Endothelial cell of umbilical vein (primary cell): ENCODE measurements around the gene ZNF396. TPM values are rescaled to one million over a fixed set of nuclear protein-coding genes. Genes with fewer than 3 reads are reported as not detected.

Experiments used
- BruUV-seq: library from RNA; stranded (reverse); fragments of 400-500 nt; replicated peaks from 2 replicates; lab custom pipeline; 2021; lab: Mats Ljungman, UMichigan
- CTCF ChIA-PET: fragments of 300-600, 350-600 bp; sonication (Branson Sonifier 250); formaldehyde crosslinking; loops from one replicate; lab custom pipeline; 2021; ENCODE audit warnings: antibody characterized with exemption, inconsistent platforms; lab: Charles Lee
- POLR2A ChIA-PET: fragments of 300-600, 350-600 bp; sonication (Branson Sonifier 250); formaldehyde crosslinking; loops from one replicate; lab custom pipeline; 2021; ENCODE audit warnings: antibody characterized with exemption, inconsistent platforms; lab: Charles Lee
- DNase-seq: peaks from one replicate; pipeline ENCODE4 v3.0.0-alpha.2; 2011; ENCODE audit warnings: low read depth, low spot score
- FAIRE-seq: peaks from 2 replicates; lab custom pipeline; 2011; peaks lifted over from hg19 to GRCh38; lab: Jason Lieb, UNC
- H2AFZ ChIP-seq: 2 replicates; pipeline ENCODE4 v1.6.0; 2012; ENCODE audit warnings: low read depth, low read length, control low read depth, inconsistent platforms
- H3K27ac ChIP-seq: 2 replicates; pipeline ENCODE4 v1.5.1; 2011; ENCODE audit warnings: low read depth, mild to moderate bottlenecking, control low read depth, low read length, moderate library complexity; ENCODE audit not compliant: insufficient read depth
- H3K27me3 ChIP-seq, 2 experiments: 2 replicates each; pipeline versions ENCODE4 v1.6.0 to v1.6.1; 2011; ENCODE audit warnings: low read length in 2 of 2, mixed read lengths in 1 of 2; ENCODE audit not compliant: control insufficient read depth in 2 of 2, insufficient read depth in 2 of 2
- H3K36me3 ChIP-seq, 2 experiments: 2 replicates in 1 of 2; 3 replicates in 1 of 2; pipeline ENCODE4 v1.5.1; 2011; ENCODE audit warnings: low read length in 2 of 2, mild to moderate bottlenecking in 1 of 2, moderate library complexity in 1 of 2; ENCODE audit not compliant: control insufficient read depth in 2 of 2, insufficient read depth in 2 of 2; ENCODE audit errors: extremely low read depth in 1 of 2
- H3K4me1 ChIP-seq: 3 replicates; pipeline ENCODE4 v1.5.1; 2011; ENCODE audit warnings: mild to moderate bottlenecking, low read length; ENCODE audit not compliant: control insufficient read depth, insufficient read depth; ENCODE audit errors: extremely low read depth
- H3K4me2 ChIP-seq: 2 replicates; pipeline ENCODE4 v1.6.1; 2011; ENCODE audit warnings: low read length, control low read depth, mixed read lengths; ENCODE audit not compliant: insufficient read depth
- H3K4me3 ChIP-seq, 3 experiments: fragments of 200-600 bp in 1 of 3; sonication (generic), shearing (Covaris generic) in 1 of 3; replicated peaks in 1 of 3; 2 replicates each; pipeline ENCODE4 v1.5.1; 2011 to 2016; ENCODE audit warnings: control low read depth in 3 of 3, low read length in 3 of 3, mild to moderate bottlenecking in 2 of 3, inconsistent platforms in 1 of 3, low read depth in 1 of 3, moderate library complexity in 1 of 3; ENCODE audit not compliant: insufficient read depth in 1 of 3
- H3K79me2 ChIP-seq: 2 replicates; pipeline ENCODE4 v1.6.0; 2012; ENCODE audit warnings: low read length, inconsistent platforms; ENCODE audit not compliant: control insufficient read depth, insufficient read depth
- H3K9ac ChIP-seq: replicated peaks from 2 replicates; pipeline ENCODE3; 2011; ENCODE audit warnings: low read length, control low read depth; ENCODE audit not compliant: insufficient read depth; ENCODE audit errors: extremely low read depth
- H3K9me1 ChIP-seq: replicated peaks from 3 replicates; pipeline ENCODE4 v1.6.0; 2011; ENCODE audit warnings: mild to moderate bottlenecking, low read length; ENCODE audit not compliant: control insufficient read depth, insufficient read depth; ENCODE audit errors: extremely low read depth
- H3K9me3 ChIP-seq: replicated peaks from 2 replicates; pipeline ENCODE4 v1.5.1; 2012; ENCODE audit warnings: low read length, inconsistent platforms; ENCODE audit not compliant: control insufficient read depth, insufficient read depth
- H4K20me1 ChIP-seq: replicated peaks from 2 replicates; pipeline ENCODE3; 2011; ENCODE audit warnings: mild to moderate bottlenecking, low read length; ENCODE audit not compliant: control insufficient read depth, insufficient read depth; ENCODE audit errors: extremely low read depth
- CTCF ChIP-seq, 2 donors: IDR thresholded peaks; 1 replicate in 1 of 2; 2 replicates in 1 of 2; pipeline ENCODE4 v1.5.1; 2011; ENCODE audit warnings: low read length in 2 of 2, mild to moderate bottlenecking in 2 of 2, moderate library complexity in 2 of 2, control low read depth in 1 of 2, inconsistent platforms in 1 of 2, low read depth in 1 of 2; ENCODE audit not compliant: insufficient read depth in 1 of 2; ENCODE audit errors: extremely low read depth in 1 of 2
- EZH2 ChIP-seq: IDR thresholded peaks from 2 replicates; pipeline ENCODE4 v1.6.1; 2012; ENCODE audit warnings: borderline replicate concordance, low read depth, mild to moderate bottlenecking, moderate library complexity, low read length, inconsistent platforms; ENCODE audit not compliant: severe bottlenecking
- FOS ChIP-seq: IDR thresholded peaks from 2 replicates; pipeline ENCODE4 v1.6.1; 2011; ENCODE audit warnings: mild to moderate bottlenecking, low read length, moderate library complexity, borderline replicate concordance; ENCODE audit not compliant: insufficient read depth
- GATA2 ChIP-seq: IDR thresholded peaks from 2 replicates; pipeline ENCODE4 v1.7.0; 2011; ENCODE audit warnings: low read depth, mild to moderate bottlenecking, moderate library complexity, mixed read lengths, low read length; ENCODE audit not compliant: insufficient read length, insufficient read depth
- JUN ChIP-seq: IDR thresholded peaks from 2 replicates; pipeline ENCODE4 v1.6.1; 2011; ENCODE audit warnings: borderline replicate concordance, low read depth; ENCODE audit not compliant: insufficient read length, insufficient read depth
- MYC ChIP-seq: IDR thresholded peaks from one replicate; pipeline ENCODE4 v1.6.1; 2011; ENCODE audit warnings: mild to moderate bottlenecking, low read depth, low read length
- POLR2A ChIP-seq: IDR thresholded peaks from 2 replicates; pipeline ENCODE4 v1.6.1; 2012; ENCODE audit warnings: low read depth, mild to moderate bottlenecking, control low read depth, low read length
- POLR2AphosphoS5 ChIP-seq: IDR thresholded peaks from 2 replicates; pipeline ENCODE4 v1.6.1; 2012; ENCODE audit warnings: low read depth, mild to moderate bottlenecking, control low read depth, low read length, moderate library complexity; ENCODE audit not compliant: insufficient read depth
- dilution Hi-C: fragments of 300-500 bp; cut with MboI; formaldehyde crosslinking; loops from one replicate; pipeline ENCODE4 v1.15.0; 2019; ENCODE audit warnings: low sequenced_read_pairs; ENCODE audit not compliant: extremely low pct_ligation_motif_present
- intact Hi-C: fragments of 100-400 bp; cut with micrococcal nuclease; formaldehyde crosslinking; loops from one replicate; pipeline ENCODE4 v1.10.0; 2022
- polyA plus RNA-seq, 4 experiments: library from polyadenylated mRNA; depleted of rRNA in 3 of 4; stranded (reverse) in 3 of 4; unstranded in 1 of 4; fragments of >200 nt; gene quantifications; 2 replicates each; pipeline versions ENCODE4 v1.2.1 to v1.2.3, GENCODE V29; 2011 to 2012; ENCODE audit warnings: missing spikeins in 1 of 4
- total RNA-seq: library from RNA; stranded (reverse); gene quantifications from 2 replicates; pipeline ENCODE4 v1.2.3, GENCODE V29; 2021
- TF ChIP-seq, protein P1 (sequence below): IDR thresholded peaks from 2 replicates; pipeline ENCODE4 v1.6.1; 2011; ENCODE audit not compliant: insufficient read depth, insufficient read length

Gene ZNF396
- total and polyA plus RNA-seq, 2 donors (not counting 3 experiments of a cell fraction or from before 2014, with no cell fraction given): 0.28 to 0.44 TPM

DNA sequence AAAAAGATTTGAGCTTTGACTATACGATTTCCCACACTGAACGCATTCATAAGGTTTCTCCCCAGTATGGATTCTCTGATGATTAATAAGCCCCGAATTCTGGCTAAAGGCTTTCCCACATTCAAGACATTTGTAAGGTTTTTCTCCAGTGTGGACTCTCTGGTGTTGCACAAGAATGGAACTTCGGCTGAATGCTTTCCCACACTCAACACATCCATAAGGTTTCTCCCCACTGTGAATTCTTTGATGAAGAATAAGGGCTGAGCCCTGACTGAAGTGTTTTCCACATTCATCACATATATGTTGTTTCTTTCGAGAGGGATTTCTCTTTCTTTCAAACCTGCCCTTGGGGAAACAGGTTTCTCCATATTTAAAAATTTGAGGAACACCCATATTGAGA is 39.9 kb downstream of the ZNF396 start:
- Histone ChIP-seq H3K27me3 (no peaks in the 10 kb centered on the region), H2AFZ (no peak overlapping the region), H3K4me1 (no peaks in the 10 kb centered on the region), H3K27ac (no peak overlapping the region), H3K4me2 (no peak overlapping the region), H3K79me2 (peaks cover 43% of the 10 kb centered on the region), H4K20me1 (peaks cover 10% of the 10 kb centered on the region), H3K9me1 (no peaks in the 10 kb centered on the region), H3K9ac (no peak overlapping the region), H3K9me3 (no peaks in the 10 kb centered on the region), H3K4me3 (no peak overlapping the region), H3K36me3 (peaks cover 38 to 59% of the 10 kb centered on the region in 2 experiments)
- BruUV-seq: no TSS peak
- DNase-seq (no peak), FAIRE-seq (no peak)
- POLR2A ChIA-PET: no interaction called here
- CTCF ChIA-PET: interaction anchor here (0.6 kb wide), 1 partner anchor 18 kb away, joined by 3 read pairs; no protein-coding TSS in a partner anchor
- no peak for TF ChIP-seq JUN
- no peak for TF ChIP-seq POLR2AphosphoS5
- TF ChIP-seq, protein P1, sequence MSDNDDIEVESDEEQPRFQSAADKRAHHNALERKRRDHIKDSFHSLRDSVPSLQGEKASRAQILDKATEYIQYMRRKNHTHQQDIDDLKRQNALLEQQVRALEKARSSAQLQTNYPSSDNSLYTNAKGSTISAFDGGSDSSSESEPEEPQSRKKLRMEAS: no peak
- no peak for TF ChIP-seq CTCF (IDR thresholded peaks at IDR 0.05; ENCODE audit: extremely low read depth in 1 of 2, insufficient read depth in 1 of 2, low read depth in 1 of 2, low read length in 2 of 2)
- no peak for TF ChIP-seq MYC
- no peak for TF ChIP-seq POLR2A
- TF ChIP-seq FOS: no peak
- no peak for TF ChIP-seq EZH2
- TF ChIP-seq GATA2: no peak
- dilution Hi-C loops: no loop called here
- intact Hi-C loops: no loop called here
